Adrenal gland (tissue), 12 donors: Measurements from ENCODE around the gene PLCG2. TPM values are rescaled to one million over a fixed set of nuclear protein-coding genes. Genes with fewer than 3 reads are reported as not detected.

Experiments used
- DNase-seq, 7 donors: peaks; one replicate each; pipeline ENCODE4 v3.0.0-alpha.2; 2019 to 2020
- H3K27ac ChIP-seq, 5 donors: fragments of 200-600 bp; sonication (generic) in 4 of 5; 1 replicate in 3 of 5; 2 replicates in 2 of 5; pipeline versions ENCODE4 v1.5.1 to v1.8.0; 2016 to 2020; ENCODE audit warnings: mild to moderate bottlenecking in 1 of 5
- H3K27me3 ChIP-seq: fragments of 200-600 bp; 2 replicates; pipeline ENCODE4 v1.8.0; 2021
- H3K36me3 ChIP-seq, 2 donors: fragments of 200-600 bp; replicated peaks in 1 of 2; 1 replicate in 1 of 2; 2 replicates in 1 of 2; pipeline versions ENCODE4 v1.5.1 to v1.8.0; 2018 to 2022
- H3K4me1 ChIP-seq, 2 donors: fragments of 200-600 bp; replicated peaks in 1 of 2; 1 replicate in 1 of 2; 2 replicates in 1 of 2; pipeline versions ENCODE4 v1.5.1 to v1.8.0; 2018 to 2021
- H3K4me3 ChIP-seq, 4 donors: fragments of 200-600 bp; sonication (generic) in 3 of 4; one replicate each; pipeline ENCODE4 v1.5.1; 2016 to 2018
- H3K9me3 ChIP-seq, 3 donors: fragments of 200-600 bp; sonication (generic) in 1 of 3; replicated peaks in 1 of 3; 1 replicate in 2 of 3; 2 replicates in 1 of 3; pipeline versions ENCODE4 v1.5.1 to v1.8.0; 2016 to 2021
- POLR2A ChIP-seq, 2 donors: fragments of 450-650 bp; IDR thresholded peaks; one replicate each; pipeline ENCODE4 v1.6.1; 2017; ENCODE audit warnings: antibody characterized with exemption in 2 of 2, mild to moderate bottlenecking in 2 of 2, moderate library complexity in 1 of 2
- WGBS, 4 donors: extraction: QIAGEN DNeasy Blood & Tissue Kit in 2 of 4; methylation state at CpG; one replicate each; pipeline versions ENCODE4 v1.1.5 to v1.1.7; 2013 to 2017; 5-methylcytosine and 5-hydroxymethylcytosine counted together
- intact Hi-C, 2 donors: fragments of 100-400 bp; cut with DNase I; formaldehyde crosslinking; loops; one replicate each; pipeline versions ENCODE4 v1.14.1 to v1.15.0; 2022 to 2023
- polyA plus RNA-seq, 3 donors: library from polyadenylated mRNA; stranded (reverse); fragments of 200-250 nt in 2 of 3; fragments of 350-450 nt in 1 of 3; fragmentation: Illumina TruSeq in 1 of 3; extraction: RNeasy Lipid Tissue Mini Kit (QIAGEN cat#74804) in 1 of 3; gene quantifications; one replicate each; pipeline ENCODE4 v1.2.3, GENCODE V29; 2013 to 2014
- total RNA-seq, 9 donors: library from RNA; depleted of rRNA in 4 of 9; stranded (reverse); fragments of >200 nt in 4 of 9; fragments of 120-200 nt in 1 of 9; fragmentation: NEBNext Ultra II Directional in 1 of 9; extraction: Animal tissue kit (Norgen Biotek cat#: 25700) in 1 of 9; gene quantifications; one replicate each; pipeline versions ENCODE4 v1.1.0 to v1.2.4, GENCODE V29; 2013 to 2023
- TF ChIP-seq, protein P1 (sequence below), 6 experiments: fragments of 450-650 bp in 4 of 6; fragments of 200-600 bp in 2 of 6; sonication (generic) in 1 of 6; IDR thresholded peaks; 1 replicate in 5 of 6; 2 replicates in 1 of 6; pipeline versions ENCODE4 v1.5.1 to v1.8.0; 2016 to 2021; ENCODE audit warnings: antibody characterized with exemption in 6 of 6, mild to moderate bottlenecking in 2 of 6, moderate library complexity in 1 of 6
- donor health status: healthy with polysubstance abuse.
- donor health status: Bipolar disorder and iron deficiency.
- donor health status: DM: yes; HTN: yes; CAD: no.
- donor health status: DM: no; HTN: no; CAD: no.
- donor health status: DM: no; HTN: no; CAD: no.
- donor health status: DM: yes; HTN: yes; CAD: no.

The PLCG2 gene
- total and polyA plus RNA-seq, 12 donors = 4.8 to 47.6 (median 10.9) TPM

DNA sequence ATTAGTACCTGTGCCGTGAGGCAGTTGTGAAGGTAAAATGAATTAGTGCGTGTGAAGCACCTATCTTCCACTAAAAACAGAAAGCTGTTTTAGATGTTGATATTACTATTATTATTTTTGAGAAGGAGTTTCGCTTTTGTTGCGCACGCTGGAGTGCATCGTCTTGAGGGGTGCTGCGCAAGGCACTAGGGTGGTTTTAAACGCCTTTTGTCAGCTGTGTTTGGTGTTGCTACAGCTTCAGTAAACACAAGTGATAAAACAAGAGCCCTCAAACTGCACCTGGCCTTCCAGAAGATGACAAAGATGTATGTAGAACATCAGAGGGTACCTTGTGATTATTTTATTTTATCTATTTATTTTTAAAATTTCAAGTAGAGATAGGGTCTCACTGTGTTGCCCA, 38.2 kb downstream of the PLCG2 start:
- Histone ChIP-seq H3K4me3 (no peak overlapping the region), H3K9me3 (no peaks in the 10 kb centered on the region), H3K27ac (no peak overlapping the region), H3K27me3 (no peaks in the 10 kb centered on the region), H3K36me3 (no peaks in the 10 kb centered on the region), H3K4me1 (no peaks in the 10 kb centered on the region)
- intact Hi-C loops = no loop called here
- DNase-seq = no peak
- 88 to 93% (median 89%) methylated on average over 8 of the region's 8 CpGs for WGBS, 4 donors
- TF ChIP-seq POLR2A (IDR thresholded peaks at IDR 0.05) = no peak
- TF ChIP-seq, protein P1, sequence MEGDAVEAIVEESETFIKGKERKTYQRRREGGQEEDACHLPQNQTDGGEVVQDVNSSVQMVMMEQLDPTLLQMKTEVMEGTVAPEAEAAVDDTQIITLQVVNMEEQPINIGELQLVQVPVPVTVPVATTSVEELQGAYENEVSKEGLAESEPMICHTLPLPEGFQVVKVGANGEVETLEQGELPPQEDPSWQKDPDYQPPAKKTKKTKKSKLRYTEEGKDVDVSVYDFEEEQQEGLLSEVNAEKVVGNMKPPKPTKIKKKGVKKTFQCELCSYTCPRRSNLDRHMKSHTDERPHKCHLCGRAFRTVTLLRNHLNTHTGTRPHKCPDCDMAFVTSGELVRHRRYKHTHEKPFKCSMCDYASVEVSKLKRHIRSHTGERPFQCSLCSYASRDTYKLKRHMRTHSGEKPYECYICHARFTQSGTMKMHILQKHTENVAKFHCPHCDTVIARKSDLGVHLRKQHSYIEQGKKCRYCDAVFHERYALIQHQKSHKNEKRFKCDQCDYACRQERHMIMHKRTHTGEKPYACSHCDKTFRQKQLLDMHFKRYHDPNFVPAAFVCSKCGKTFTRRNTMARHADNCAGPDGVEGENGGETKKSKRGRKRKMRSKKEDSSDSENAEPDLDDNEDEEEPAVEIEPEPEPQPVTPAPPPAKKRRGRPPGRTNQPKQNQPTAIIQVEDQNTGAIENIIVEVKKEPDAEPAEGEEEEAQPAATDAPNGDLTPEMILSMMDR (IDR thresholded peaks at IDR 0.05) = no peak

- no peak overlapping the region for H3K4me3 ChIP-seq
- no peak for TF ChIP-seq POLR2A (IDR thresholded peaks at IDR 0.05)
- TF ChIP-seq, protein P1 (IDR thresholded peaks at IDR 0.05) = no peak
- H3K36me3 ChIP-seq = no peaks in the 10 kb centered on the region
- H3K27me3 ChIP-seq = no peaks in the 10 kb centered on the region
- no peaks in the 10 kb centered on the region for H3K9me3 ChIP-seq
- intact Hi-C loops = no loop called here
- no peak overlapping the region for H3K27ac ChIP-seq
- no peaks in the 10 kb centered on the region for H3K4me1 ChIP-seq
- 62 to 64% (median 63%) methylated on average over 12 of the region's 12 CpGs for WGBS, 4 donors
- no peak for DNase-seq
Observed at GRCh38 chr16:81817789-81818567, 38.9 kb downstream of the PLCG2 start.

DNA sequence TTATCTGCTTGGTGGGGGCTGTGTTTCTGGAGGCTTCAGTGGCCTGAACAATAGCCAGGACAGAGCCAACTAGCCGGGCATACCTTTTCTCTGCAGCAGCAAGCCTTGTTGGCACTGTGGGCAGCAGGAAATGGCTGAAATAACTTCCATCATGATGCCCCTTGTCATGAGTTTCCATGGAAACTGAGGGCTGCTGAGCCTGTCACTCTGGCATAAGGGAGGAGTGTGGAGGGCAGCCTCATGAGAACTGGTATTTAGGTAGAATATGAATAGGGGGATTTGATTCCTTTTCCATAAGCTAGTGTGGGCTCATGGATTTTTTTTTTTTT, 39.4 kb downstream of the PLCG2 start:
- no peaks in the 10 kb centered on the region for H3K27me3 ChIP-seq
- no peak for TF ChIP-seq POLR2A (IDR thresholded peaks at IDR 0.05)
- TF ChIP-seq, protein P1 (IDR thresholded peaks at IDR 0.05) = no peak
- H3K4me1 ChIP-seq = no peaks in the 10 kb centered on the region
- no peak for DNase-seq
- H3K27ac ChIP-seq = no peak overlapping the region
- no peaks in the 10 kb centered on the region for H3K9me3 ChIP-seq
- WGBS, 4 donors = 50 to 82% (median 55%) methylated on average over 1 of the region's 1 CpG
- no peak overlapping the region for H3K4me3 ChIP-seq
- intact Hi-C loops = no loop called here
- H3K36me3 ChIP-seq = no peaks in the 10 kb centered on the region

DNA sequence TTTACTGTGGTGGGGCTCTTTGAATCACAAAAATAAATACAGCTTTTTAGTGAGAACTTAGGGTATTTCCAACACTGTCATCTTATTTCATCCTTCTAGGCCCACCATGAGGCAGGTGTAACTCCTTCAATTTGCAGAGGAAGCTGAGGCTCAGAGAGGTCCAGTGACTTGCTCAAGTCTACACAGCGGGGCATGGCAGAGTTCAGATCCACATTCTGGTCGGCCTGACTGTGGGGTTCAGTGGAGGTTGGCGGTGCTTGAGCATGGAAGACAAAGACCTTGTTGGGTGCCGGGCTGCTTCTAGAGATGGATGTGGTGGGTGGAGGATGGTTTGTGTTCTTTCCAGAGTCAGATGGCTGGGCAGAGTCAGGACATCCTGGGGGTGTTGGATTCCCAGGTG, 39.8 kb downstream of the PLCG2 start:
- no peak overlapping the region for H3K27ac ChIP-seq
- no peaks in the 10 kb centered on the region for H3K27me3 ChIP-seq
- 86 to 97% (median 91%) methylated on average over 4 of the region's 4 CpGs for WGBS, 4 donors
- DNase-seq = no peak
- no peak overlapping the region for H3K4me3 ChIP-seq
- TF ChIP-seq, protein P1 (IDR thresholded peaks at IDR 0.05) = no peak
- no peak for TF ChIP-seq POLR2A (IDR thresholded peaks at IDR 0.05)
- no peaks in the 10 kb centered on the region for H3K9me3 ChIP-seq
- H3K36me3 ChIP-seq = no peaks in the 10 kb centered on the region
- H3K4me1 ChIP-seq = no peaks in the 10 kb centered on the region
- intact Hi-C loops = no loop called here
